K562 (cell line): ENCODE results near the gene NAA80. TPM values are rescaled to one million over a fixed set of nuclear protein-coding genes. Genes with fewer than 3 reads are reported as not detected.

Experiments used
- ATAC-seq: fragments of 200-7000 bp; cut with Tn5 transposase; 3 replicates; pipeline ENCODE4 v1.9.1; 2020; ENCODE audit warnings: moderate library complexity
- BruUV-seq: library from RNA; stranded (reverse); fragments of 400-500 nt; replicated peaks from 2 replicates; lab custom pipeline; 2021; lab: Mats Ljungman, UMichigan
- CTCF ChIA-PET: fragments of 300-600 bp; formaldehyde crosslinking; extraction: SDS; loops from one replicate; lab custom pipeline; 2021; ENCODE audit warnings: low intra/inter-chr PET ratio; lab: Yijun Ruan, JAX
- POLR2A ChIA-PET: fragments of 300-600, 350-650 bp; sonication (Branson Sonifier 250); formaldehyde crosslinking; extraction: SDS; loops from one replicate; lab custom pipeline; 2021; ENCODE audit warnings: antibody characterized with exemption, inconsistent platforms; lab: Yijun Ruan, JAX
- DNase-seq, 4 experiments: peaks; one replicate each; pipeline versions ENCODE4 v3.0.0 to v3.0.0-alpha.2; 2011 to 2018; ENCODE audit warnings: low spot score in 3 of 4, mixed read lengths in 3 of 4; ENCODE audit errors: extremely low read depth in 1 of 4
- FAIRE-seq: peaks from 2 replicates; lab custom pipeline; 2011; peaks lifted over from hg19 to GRCh38; lab: Jason Lieb, UNC
- H2AFZ ChIP-seq: 2 replicates; pipeline ENCODE4 v1.6.0; 2011; ENCODE audit warnings: low read depth, low read length, control low read depth, inconsistent platforms
- H3K27ac ChIP-seq: fragments of 200-600 bp; 3 replicates; pipeline ENCODE4 v1.8.0; 2011; ENCODE audit warnings: low read depth, mild to moderate bottlenecking, control low read depth, inconsistent platforms, low read length, moderate library complexity, mixed read lengths; ENCODE audit errors: extremely low read depth
- H3K27me3 ChIP-seq, 2 experiments: fragments of 300-600 bp in 1 of 2; 2 replicates in 1 of 2; 3 replicates in 1 of 2; pipeline versions ENCODE4 v1.6.0 to v1.8.0; 2011; ENCODE audit warnings: inconsistent platforms in 2 of 2, low read length in 2 of 2, mild to moderate bottlenecking in 1 of 2, mixed read lengths in 1 of 2, moderate library complexity in 1 of 2; ENCODE audit not compliant: control insufficient read depth in 2 of 2, insufficient read depth in 2 of 2
- H3K36me3 ChIP-seq: fragments of 300-600 bp; 3 replicates; pipeline ENCODE4 v1.8.0; 2011; ENCODE audit warnings: mild to moderate bottlenecking, low read length, inconsistent platforms; ENCODE audit not compliant: control insufficient read depth, insufficient read depth
- H3K4me1 ChIP-seq, 2 experiments: fragments of 200-600 bp in 1 of 2; replicated peaks in 1 of 2; 2 replicates in 1 of 2; 3 replicates in 1 of 2; pipeline versions ENCODE4 v1.5.1 to v1.8.0; 2011; ENCODE audit warnings: inconsistent platforms in 2 of 2, low read length in 2 of 2, mild to moderate bottlenecking in 1 of 2, mixed read lengths in 1 of 2, moderate library complexity in 1 of 2; ENCODE audit not compliant: control insufficient read depth in 2 of 2, insufficient read depth in 2 of 2
- H3K4me2 ChIP-seq: 2 replicates; pipeline ENCODE4 v1.6.1; 2011; ENCODE audit warnings: low read length, control low read depth, inconsistent platforms, mixed read lengths; ENCODE audit not compliant: insufficient read depth
- H3K4me3 ChIP-seq: fragments of 200-600 bp; sonication (generic), shearing (Covaris generic); 2 replicates; pipeline ENCODE4 v1.5.1; 2016; ENCODE audit warnings: control low read depth, inconsistent platforms
- H3K79me2 ChIP-seq: fragments of 200-600 bp; 3 replicates; pipeline ENCODE4 v1.8.0; 2011; ENCODE audit warnings: low read length, inconsistent platforms; ENCODE audit not compliant: control insufficient read depth, insufficient read depth
- H3K9ac ChIP-seq, 2 experiments: 2 replicates each; pipeline versions ENCODE4 v1.6.0 to v1.6.1; 2011; ENCODE audit warnings: low read depth in 2 of 2, low read length in 2 of 2, control low read depth in 1 of 2, inconsistent platforms in 1 of 2, mild to moderate bottlenecking in 1 of 2, mixed read lengths in 1 of 2; ENCODE audit not compliant: insufficient read depth in 1 of 2
- H3K9me1 ChIP-seq: one replicate; pipeline ENCODE4 v1.6.0; 2011; ENCODE audit warnings: inconsistent platforms, mild to moderate bottlenecking, low read length, moderate library complexity; ENCODE audit not compliant: control insufficient read depth, insufficient read depth
- H3K9me3 ChIP-seq: replicated peaks from 2 replicates; pipeline ENCODE4 v1.5.1; 2011; ENCODE audit warnings: low read depth, low read length, inconsistent platforms; ENCODE audit not compliant: control insufficient read depth, insufficient read depth
- H4K20me1 ChIP-seq: replicated peaks from 2 replicates; pipeline ENCODE4 v1.6.1; 2011; ENCODE audit warnings: low read length, inconsistent platforms, mixed read lengths; ENCODE audit not compliant: control insufficient read depth, insufficient read depth
- CCNT2 ChIP-seq: IDR thresholded peaks from 2 replicates; pipeline ENCODE4 v1.6.1; 2011; ENCODE audit warnings: borderline replicate concordance, low read depth, mild to moderate bottlenecking, moderate library complexity, mixed read lengths, low read length; ENCODE audit not compliant: insufficient read length; ENCODE audit errors: extremely low read depth
- DLX4 ChIP-seq: fragments of 250-450 bp; sonication (Bioruptor Pico); IDR thresholded peaks from 2 replicates; pipeline ENCODE4 v1.6.1; 2021; ENCODE audit warnings: mild to moderate bottlenecking
- E2F1 ChIP-seq: sonication (generic); formaldehyde crosslinking; IDR thresholded peaks from 2 replicates; pipeline ENCODE4 v1.8.1; 2023; ENCODE audit warnings: mild to moderate bottlenecking, missing genetic modification reagents, moderate library complexity
- L3MBTL2 ChIP-seq: fragments of 450-650 bp; IDR thresholded peaks from 2 replicates; pipeline ENCODE4 v1.6.1; 2016; ENCODE audit warnings: mild to moderate bottlenecking, moderate library complexity
- MCM5 ChIP-seq: fragments of 450-650 bp; IDR thresholded peaks from 2 replicates; pipeline ENCODE4 v1.6.1; 2016; ENCODE audit warnings: low read depth
- MIER1 ChIP-seq: fragments of 450-650 bp; IDR thresholded peaks from 2 replicates; pipeline ENCODE4 v1.6.1; 2016; ENCODE audit warnings: antibody characterized with exemption, mild to moderate bottlenecking, low read depth
- MXI1 ChIP-seq: IDR thresholded peaks from 2 replicates; pipeline ENCODE4 v1.6.1; 2011; ENCODE audit warnings: low read depth, mild to moderate bottlenecking, improper control_type of control experiment, low read length
- NEUROD1 ChIP-seq: fragments of 150-350 bp; IDR thresholded peaks from 2 replicates; pipeline ENCODE4 v1.6.1; 2014; ENCODE audit warnings: borderline replicate concordance, low read length, low read depth; ENCODE audit not compliant: partially characterized antibody
- TAF1 ChIP-seq: IDR thresholded peaks from 2 replicates; pipeline ENCODE4 v1.6.1; 2011; ENCODE audit warnings: mild to moderate bottlenecking, low read length, moderate library complexity; ENCODE audit not compliant: insufficient read depth, control insufficient read depth, severe bottlenecking; ENCODE audit errors: extremely low read depth
- ZBTB9 ChIP-seq: fragments of 450-650 bp; formaldehyde crosslinking; IDR thresholded peaks from 2 replicates; pipeline ENCODE4 v1.4.0; 2020; ENCODE audit warnings: mild to moderate bottlenecking, moderate library complexity
- ZNF134 ChIP-seq: fragments of 250-450 bp; sonication (Bioruptor Pico); conservative IDR thresholded peaks from 2 replicates; pipeline ENCODE4 v1.4.0; 2020
- ZNF41 ChIP-seq: fragments of 250-450 bp; sonication (Bioruptor Pico); conservative IDR thresholded peaks from 2 replicates; pipeline ENCODE4 v1.4.0; 2020; ENCODE audit warnings: mild to moderate bottlenecking
- ZNF586 ChIP-seq: fragments of 450-650 bp; formaldehyde crosslinking; conservative IDR thresholded peaks from 2 replicates; pipeline ENCODE4 v1.4.0; 2020; ENCODE audit warnings: mild to moderate bottlenecking, moderate library complexity
- WGBS: fragments of 100-300 bp; shearing (Covaris generic); methylation state at CpG from one replicate; pipeline ENCODE4 v1.1.6; 2016; ENCODE audit warnings: low coverage, mixed read lengths; ENCODE audit not compliant: insufficient coverage; ENCODE audit errors: missing lambda C conversion rate; 5-methylcytosine and 5-hydroxymethylcytosine counted together
- in situ Hi-C: fragments of 300-500 bp; cut with MboI; formaldehyde crosslinking; loops from 4 replicates; pipeline ENCODE4 v1.15.0; 2018; ENCODE audit warnings: inconsistent platforms, mixed read lengths
- intact Hi-C: fragments of 100-400 bp; cut with micrococcal nuclease; formaldehyde crosslinking; loops from 2 replicates; pipeline ENCODE4 v1.14.2; 2022
- polyA plus RNA-seq, 8 experiments: library from polyadenylated mRNA; depleted of rRNA in 4 of 8; stranded (reverse) in 5 of 8; unstranded in 3 of 8; fragments of >200 nt; fragmentation: Nextera tagmentation in 2 of 8; fragmentation: Illumina TruSeq in 1 of 8; extraction: Ambion mirVana in 2 of 8; extraction: Trizol in 1 of 8; gene quantifications; 2 replicates each; pipeline versions ENCODE4 v1.2.1 to v1.2.3, GENCODE V29; 2011 to 2014; ENCODE audit warnings: inconsistent platforms in 1 of 8, missing spikeins in 1 of 8
- total RNA-seq, 7 experiments: library from RNA; depleted of rRNA in 6 of 7; stranded (reverse); fragments of >200 nt in 6 of 7; fragmentation: Illumina TruSeq in 2 of 7; extraction: Trizol in 2 of 7; gene quantifications; 2 replicates each; pipeline versions ENCODE4 v1.2.1 to v1.2.3, GENCODE V29; 2011 to 2021; ENCODE audit warnings: low replicate concordance in 1 of 7

NAA80 gene
- total and polyA plus RNA-seq, 9 of the 15 experiments (the other 6 are each of a cell fraction or from before 2014, with no cell fraction given): 0.82 to 24.0 (median 8.6) TPM

- Histone ChIP-seq H3K4me2 (no peak overlapping the region), H3K27ac (no peak overlapping the region), H3K27me3 (no peaks in the 10 kb centered on the region), H3K36me3 (no peaks in the 10 kb centered on the region), H3K9ac (peak overlapping the region in 1 of 2 experiments; percentile 81; a peak in 2 of 4 replicates), H3K4me1 (peaks cover 3 to 54% of the 10 kb centered on the region in 2 experiments; a peak in 4 of 5 replicates), H3K9me1 (no peaks in the 10 kb centered on the region), H4K20me1 (no peaks in the 10 kb centered on the region; the same call in 1 of the 2 replicates), H3K9me3 (no peaks in the 10 kb centered on the region), H3K79me2 (no peaks in the 10 kb centered on the region), H2AFZ (no peak overlapping the region), H3K4me3 (no peak overlapping the region)
- DNase-seq: no peak
- 24% methylated on average over 6 of the region's 7 CpGs for WGBS
- ChIA-PET CTCF (interaction anchor here (1.5 kb wide), 1 partner anchor 40 kb away, joined by 3 read pairs; no protein-coding TSS in a partner anchor), POLR2A (no interaction called here)
- no TSS peak for BruUV-seq
- ATAC-seq: no peak
- in situ Hi-C loops: no loop called here
- intact Hi-C loops: no loop called here
- FAIRE-seq: no peak
- TF ChIP-seq ZBTB9: peak; percentile 47; the same call in 1 of the 2 replicates
- no peak for TF ChIP-seq ZNF586 (CRISPR knock-in tag)
- TF ChIP-seq, all 486 proteins: peak for 1
These were observed 32.4 kb downstream of the NAA80 start for GRCh38 chr3:50266836-50267235.

- in situ Hi-C loops (no loop called here), intact Hi-C loops (no loop called here)
- Histone ChIP-seq H3K9ac (peak overlapping the region in 1 of 2 experiments; percentile 13; a peak in 1 of 4 replicates), H3K4me2 (no peak overlapping the region), H4K20me1 (no peaks in the 10 kb centered on the region; the same call in 1 of the 2 replicates), H3K27ac (no peak overlapping the region), H3K9me3 (no peaks in the 10 kb centered on the region), H3K27me3 (no peaks in the 10 kb centered on the region), H3K9me1 (no peaks in the 10 kb centered on the region), H2AFZ (no peak overlapping the region), H3K4me3 (no peak overlapping the region), H3K36me3 (no peaks in the 10 kb centered on the region), H3K4me1 (peaks cover 5 to 50% of the 10 kb centered on the region in 2 experiments; a peak in 4 of 5 replicates), H3K79me2 (no peaks in the 10 kb centered on the region)
- ATAC-seq (no peak), DNase-seq (no peak), FAIRE-seq (no peak)
- BruUV-seq: no TSS peak
- ChIA-PET POLR2A (interaction anchor here (0.9 kb wide), 1 partner anchor 53 kb away, joined by 3 read pairs; no protein-coding TSS in a partner anchor), CTCF (interaction anchor here (1.5 kb wide), 1 partner anchor 39 kb away, joined by 3 read pairs; no protein-coding TSS in a partner anchor)
- WGBS: 53% methylated on average over 6 of the region's 6 CpGs
- TF ChIP-seq CCNT2 (no peak), ZNF41 (CRISPR knock-in tag) (no peak), MXI1 (no peak), MCM5 (no peak), TAF1 (no peak), MIER1 (no peak), E2F1 (CRISPR knock-in tag) (no peak), ZNF134 (CRISPR knock-in tag) (no peak), DLX4 (CRISPR knock-in tag) (no peak), L3MBTL2 (no peak), NEUROD1 (no peak)
These were observed 33.2 kb downstream of the NAA80 start for GRCh38 chr3:50266017-50266416.
